ENCODE data around the gene DNAJB1.
"Not testable (repeated sequence)": the region's sequence is repeated elsewhere in the genome, so short reads cannot be mapped to it uniquely, and the experiment has no call there.

DNA sequence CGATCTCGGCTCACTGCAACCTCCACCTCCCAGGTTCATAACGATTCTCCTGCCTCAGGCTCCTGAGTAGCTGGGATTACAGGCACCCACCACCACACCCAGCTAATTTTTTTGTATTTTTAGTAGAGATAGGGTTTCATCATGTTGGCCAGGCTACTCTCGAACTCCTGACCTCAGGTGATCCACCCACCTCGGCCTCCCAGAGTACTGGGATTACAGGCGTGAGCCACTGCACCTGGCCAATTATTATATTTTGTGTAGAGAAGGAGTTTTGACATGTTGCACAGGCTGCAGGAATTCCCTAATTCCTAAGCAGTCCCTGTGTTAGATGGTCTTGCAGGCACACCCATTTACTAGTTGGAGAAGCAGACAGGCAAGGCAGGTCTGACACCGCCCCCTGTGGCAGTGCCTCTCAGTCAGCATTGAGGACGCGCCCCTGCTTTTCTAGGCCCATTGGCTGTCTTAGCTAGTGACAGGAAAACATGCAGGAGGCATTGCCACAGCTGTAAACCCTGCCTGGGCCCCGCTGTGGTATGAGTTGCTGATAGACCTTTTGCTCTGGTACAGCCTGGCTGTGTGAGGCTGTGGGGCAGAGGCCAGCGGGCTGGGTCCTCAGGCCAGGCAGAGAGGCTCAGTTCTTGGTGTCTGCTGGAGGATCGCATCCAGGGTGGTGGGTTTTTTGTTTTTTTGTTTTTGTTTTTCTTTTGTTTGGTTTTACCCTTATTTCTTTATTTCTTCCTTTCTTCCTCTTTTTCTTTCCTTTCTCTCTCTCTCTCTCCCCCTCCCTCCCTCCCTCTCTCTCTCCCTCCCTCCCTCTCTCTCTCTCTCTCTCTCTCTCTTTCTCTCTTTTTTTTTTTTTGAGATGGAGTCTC is 33.2 kb upstream of the DNAJB1 start:
- not testable (repeated sequence) for TF ChIP-seq POLR2A, CTCF (IDR thresholded peaks at IDR 0.05)

Measured in testis (tissue), 2 donors.